HG03025 (cell line): ENCODE results near the gene NTRK3.
"Not testable (repeated sequence)": the region's sequence is repeated elsewhere in the genome, so short reads cannot be mapped to it uniquely, and the experiment has no call there.

Experiments used
- ATAC-seq: cut with Tn5 transposase; IDR thresholded peaks from one replicate; pipeline ENCODE4 v1.9.1; 2021; ENCODE audit warnings: mild to moderate bottlenecking, moderate library complexity; ENCODE audit not compliant: unreplicated experiment, low FRiP score

NTRK3 gene

DNA sequence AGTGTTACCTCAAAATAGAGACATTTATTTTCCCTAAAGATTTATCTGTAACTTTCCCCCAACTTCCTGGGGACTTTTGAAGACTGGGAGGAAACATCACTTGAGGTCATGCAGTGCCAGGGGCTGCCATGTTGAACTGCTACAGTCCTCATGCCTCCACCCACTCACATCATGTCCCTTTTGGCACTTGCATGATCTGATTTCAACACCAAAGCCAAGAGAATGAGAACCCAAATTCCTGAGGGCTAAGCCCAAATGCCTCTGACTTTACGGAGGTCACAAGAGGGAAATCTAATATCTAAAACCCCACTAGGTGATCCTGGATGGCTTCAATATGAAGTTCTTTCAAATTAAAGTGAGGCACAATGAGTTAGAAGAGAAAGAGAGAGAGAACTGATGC is 213.1 kb downstream of the NTRK3 start:
- ATAC-seq: no peak

DNA sequence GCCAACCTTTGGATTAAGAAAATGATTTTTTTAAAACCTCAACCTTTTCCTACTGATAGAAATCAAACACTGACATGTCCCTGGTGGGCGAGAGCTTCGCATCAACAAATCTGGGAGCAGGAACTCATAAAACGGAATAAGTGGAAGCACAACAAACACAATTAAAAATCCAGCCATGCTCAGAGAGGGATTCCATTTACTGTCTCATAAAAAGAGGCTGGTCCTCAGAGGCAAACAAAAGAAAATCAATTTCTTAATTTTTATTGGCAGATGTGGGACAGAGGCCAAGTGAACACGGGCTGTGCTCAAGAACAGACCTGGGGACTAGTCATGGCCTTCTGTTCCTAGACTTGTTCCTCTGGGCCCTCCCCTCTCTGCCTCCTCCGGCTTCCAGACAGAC is 214.5 kb downstream of the NTRK3 start:
- no peak for ATAC-seq

DNA sequence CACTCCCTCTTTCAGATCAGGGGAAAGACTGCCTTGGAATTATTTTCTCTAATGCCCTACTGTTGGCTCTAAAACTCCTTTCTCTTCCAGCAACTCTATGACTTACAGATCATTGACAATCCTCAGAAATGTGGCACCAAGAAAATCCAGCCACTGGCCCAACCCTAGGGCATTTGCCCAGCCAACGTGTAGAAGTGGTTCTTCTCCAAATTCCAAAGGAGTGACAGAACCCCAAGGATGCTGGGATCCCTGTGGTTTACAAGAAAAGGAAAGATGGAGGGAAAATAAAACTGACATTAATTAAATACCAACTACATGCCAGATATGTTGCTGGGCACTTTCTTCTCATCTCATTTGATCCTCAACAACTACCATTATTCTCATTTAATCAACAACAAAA is 216.0 kb downstream of the NTRK3 start:
- no peak for ATAC-seq

DNA sequence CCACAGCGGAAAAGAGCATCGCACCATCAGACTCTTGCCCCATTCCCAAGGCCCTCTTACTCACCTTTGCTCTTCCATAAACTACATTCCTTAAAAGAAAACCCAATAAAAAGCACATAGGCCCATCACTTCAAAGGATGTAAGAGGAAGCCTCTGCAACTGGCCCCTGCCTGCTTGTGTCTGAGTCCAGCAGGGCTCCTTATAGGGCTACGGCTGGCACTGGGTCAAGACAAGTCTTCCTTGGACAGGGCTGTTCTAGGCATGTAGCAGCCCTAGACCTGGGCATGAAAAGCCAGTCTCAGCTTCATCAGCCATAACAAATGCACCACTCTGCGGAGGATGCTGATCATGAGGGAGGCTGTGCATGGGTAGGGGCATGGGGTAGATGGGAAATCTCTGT is 218.3 kb downstream of the NTRK3 start:
- no peak for ATAC-seq

DNA sequence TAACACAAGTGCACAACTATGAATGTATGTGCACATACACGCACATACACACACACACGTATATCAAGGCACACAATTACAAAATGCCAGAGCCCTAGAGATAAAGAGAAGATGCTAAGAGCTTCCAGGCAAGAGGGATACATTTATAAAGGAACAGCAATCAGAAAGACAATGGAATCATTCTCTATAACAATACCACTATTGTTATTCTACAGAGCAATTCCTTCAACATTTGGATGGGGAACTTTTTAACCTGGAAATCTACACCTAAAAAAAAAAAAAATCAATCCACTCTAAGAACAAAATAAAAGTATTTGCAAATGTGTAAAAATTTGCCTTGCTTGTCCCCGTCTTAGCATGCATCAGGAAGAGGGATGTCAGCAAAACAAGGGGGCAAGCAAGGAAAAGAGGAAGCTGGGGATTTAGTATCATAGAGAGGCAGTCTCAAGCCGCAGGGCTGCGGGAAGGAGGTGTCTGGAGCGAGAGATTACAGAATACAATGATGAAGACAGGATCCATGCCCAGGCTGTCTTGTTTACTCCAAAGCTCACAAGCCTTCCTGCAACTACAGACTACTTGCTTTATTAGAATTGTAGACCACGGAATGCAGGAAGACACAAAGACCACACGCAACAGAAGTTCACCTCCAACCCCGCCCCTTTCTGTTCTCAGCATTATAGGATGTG is 220.2 kb downstream of the NTRK3 start:
- ATAC-seq: no peak

DNA sequence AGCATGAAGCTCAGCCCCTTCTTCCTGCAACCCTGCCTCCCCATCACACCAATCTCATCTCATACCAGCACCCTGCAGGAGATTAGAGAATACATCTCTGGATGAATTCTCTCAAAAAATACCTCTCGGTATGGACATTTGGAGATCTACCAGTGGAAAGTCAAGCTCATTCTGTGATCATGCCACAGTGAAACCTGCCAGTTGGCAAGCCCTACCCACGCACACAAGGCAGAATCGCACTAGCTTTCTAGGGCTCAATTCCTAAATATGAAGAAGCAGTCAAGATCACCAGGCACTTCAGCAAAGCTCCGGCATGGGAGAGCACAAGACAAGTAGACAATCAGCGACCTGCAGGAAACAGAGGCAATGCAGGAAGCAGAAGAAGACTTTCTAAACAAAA is 221.2 kb downstream of the NTRK3 start:
- no peak for ATAC-seq

DNA sequence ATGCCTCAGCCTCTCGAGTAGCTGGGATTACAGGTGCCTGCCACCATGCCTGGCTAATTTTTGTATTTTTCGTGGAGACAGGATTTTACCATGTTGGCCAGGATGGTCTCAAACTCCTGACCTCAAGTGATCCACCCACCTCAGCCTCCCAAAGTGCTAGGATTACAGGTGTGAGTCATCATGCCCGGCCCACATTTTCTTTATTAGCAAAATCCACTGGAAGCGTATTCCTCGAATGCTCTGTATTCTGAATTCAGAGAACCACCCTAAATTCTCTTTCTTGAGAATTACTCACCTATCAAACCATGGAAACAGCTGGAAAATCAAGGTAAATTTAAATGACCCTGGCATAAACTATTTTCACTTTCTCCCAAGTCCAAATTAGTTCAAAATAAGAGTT is 223.1 kb downstream of the NTRK3 start:
- not testable (repeated sequence) for ATAC-seq

DNA sequence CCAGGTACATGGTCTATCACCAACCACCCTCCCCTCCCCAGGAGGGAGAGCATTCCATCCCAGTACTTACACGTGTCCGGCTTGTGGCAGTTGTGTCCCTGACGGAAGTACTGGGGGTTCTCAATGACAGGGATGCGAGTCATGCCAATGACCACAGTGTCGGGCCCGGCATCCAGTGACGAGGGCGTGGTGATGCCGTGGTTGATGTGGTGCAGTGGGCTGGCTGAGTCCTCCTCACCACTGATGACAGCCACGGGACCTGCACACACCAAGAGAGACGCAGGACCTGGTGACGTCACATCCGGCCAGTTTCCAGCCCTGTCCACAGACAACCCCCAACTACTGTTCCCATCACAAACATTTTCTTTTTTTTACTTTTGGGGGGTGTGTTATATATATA is 223.8 kb downstream of the NTRK3 start:
- no peak for ATAC-seq

DNA sequence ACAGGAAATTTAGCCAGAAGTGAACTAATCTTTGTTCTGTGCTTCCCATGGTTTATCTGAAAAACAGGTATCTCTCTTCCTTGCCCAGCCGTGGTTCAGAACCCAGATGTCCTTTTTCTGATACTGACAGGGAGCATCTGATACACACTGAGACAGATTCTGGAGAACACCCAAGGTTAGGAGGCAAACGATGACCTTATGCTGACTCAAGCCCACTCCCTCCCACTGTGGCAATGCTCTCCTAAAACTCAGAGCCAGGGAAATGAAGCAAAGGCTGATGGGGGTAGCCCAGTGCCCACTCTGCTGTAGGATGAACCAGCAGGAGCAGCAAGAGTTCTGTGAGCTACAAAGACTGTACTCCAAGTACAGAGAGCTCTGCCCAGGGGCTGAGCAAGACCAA is 225.1 kb downstream of the NTRK3 start:
- no peak for ATAC-seq

DNA sequence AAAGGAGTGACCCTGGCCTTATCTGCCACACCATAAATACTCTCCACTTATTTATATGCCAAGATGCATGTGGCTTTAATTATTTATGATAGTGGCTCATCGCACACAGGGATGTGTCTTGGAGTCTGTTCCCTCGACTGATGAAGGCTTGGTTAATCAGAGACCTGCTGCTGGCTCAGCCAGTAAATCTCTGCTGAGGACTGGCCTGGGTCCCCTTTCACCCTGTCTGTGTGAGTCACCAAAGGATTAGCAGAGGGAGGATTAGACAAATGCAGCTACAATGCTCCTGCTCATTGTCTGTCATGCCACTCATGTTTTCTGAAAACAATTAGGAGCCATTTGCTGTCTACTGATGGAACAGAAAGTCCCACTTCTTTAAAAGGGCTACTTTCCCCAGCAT is 226.8 kb downstream of the NTRK3 start:
- no peak for ATAC-seq

DNA sequence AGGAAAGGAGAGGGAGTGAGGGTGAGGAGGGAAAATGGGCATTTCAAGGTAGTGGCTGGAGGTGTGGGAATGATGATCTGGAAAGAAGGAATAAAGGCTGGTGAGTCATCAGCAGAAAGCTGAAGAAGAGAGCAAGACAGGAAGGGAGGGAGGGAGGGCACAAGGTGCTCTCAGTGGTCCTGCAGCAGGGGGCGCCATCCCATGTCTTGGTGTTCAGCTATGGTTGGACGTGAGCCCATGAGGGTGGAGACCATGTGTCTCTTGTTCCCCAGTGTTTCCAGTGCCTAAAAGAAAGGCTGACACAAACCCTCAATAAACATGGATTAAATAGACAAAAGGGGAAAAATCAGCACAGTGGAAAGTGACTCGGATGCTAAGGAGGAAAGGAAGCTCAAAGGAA is 228.5 kb downstream of the NTRK3 start:
- ATAC-seq: no peak

DNA sequence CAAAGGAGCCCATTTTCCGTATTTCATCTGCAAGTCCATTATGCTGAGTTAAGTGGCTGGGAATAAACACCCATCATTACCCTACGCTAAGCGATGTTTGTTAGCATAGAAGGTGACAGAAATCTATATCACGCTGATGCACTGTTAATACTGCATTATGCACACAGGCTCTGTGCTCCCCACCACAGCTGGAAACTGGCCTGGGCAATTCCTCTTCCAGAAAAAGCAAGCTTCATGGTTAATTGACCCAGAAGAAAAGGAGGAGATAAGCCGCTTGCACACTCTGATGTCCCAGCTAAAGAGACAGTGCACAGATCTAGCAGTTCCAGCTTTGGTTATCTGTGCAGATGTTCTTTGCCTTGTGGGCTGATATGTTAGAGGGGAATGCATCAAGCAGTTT is 232.6 kb downstream of the NTRK3 start:
- ATAC-seq: no peak

DNA sequence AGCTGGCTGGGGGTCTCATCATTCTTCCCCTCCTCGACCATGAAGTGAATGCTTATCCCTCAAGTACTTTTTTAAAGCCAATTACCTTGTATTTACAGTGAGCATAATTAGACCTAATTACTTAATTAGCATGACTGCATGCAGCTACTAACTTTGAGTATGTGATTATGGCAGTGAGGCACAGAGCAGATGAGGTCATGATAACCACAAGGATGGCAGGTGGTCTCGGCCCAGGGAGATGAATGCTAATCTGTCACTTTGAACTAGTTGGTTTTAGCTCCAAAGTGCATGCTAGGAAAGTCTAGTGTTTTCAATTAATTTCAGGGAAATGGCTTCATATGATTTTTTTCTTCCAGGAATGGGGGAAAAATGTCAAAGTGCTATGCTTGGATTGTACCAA is 233.8 kb downstream of the NTRK3 start:
- no peak for ATAC-seq

DNA sequence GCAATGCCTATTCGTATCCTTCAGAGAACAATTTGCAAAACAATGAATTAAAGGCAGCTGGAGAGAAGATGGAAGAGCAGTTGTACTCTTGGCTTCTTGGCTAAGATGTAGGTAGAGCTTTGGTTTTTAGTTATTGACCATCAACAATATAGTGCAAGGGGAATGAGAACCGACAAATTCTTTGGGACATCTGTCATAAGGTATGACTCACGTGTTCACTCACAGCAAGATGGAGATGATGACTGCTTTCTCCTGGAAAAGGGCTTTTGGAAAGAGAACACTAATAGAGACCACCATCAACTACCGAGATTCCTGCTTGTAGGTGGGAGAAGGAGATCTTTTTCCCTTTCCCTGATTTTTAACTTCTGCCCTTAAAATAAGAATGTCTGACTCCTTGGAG is 234.9 kb downstream of the NTRK3 start:
- ATAC-seq: no peak

DNA sequence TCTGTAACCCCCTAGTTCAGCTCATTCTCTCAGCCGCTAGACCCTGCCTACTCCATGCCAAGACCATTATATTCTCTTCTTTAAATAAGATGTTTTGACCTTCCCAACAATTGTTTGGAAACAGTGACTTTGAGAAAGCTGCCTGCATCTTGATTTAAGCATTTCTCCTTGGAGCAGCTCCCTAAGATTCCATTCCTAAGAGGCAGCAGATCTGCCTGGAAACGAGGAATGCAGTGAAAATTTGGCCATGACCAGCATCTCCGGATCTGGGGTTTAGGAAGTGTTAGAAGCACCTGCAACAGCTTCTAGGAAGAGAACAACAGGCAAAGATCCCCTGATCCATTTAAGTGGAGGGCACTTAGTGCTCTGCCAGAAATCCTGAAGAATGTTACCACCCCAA is 235.7 kb downstream of the NTRK3 start:
- no peak for ATAC-seq

DNA sequence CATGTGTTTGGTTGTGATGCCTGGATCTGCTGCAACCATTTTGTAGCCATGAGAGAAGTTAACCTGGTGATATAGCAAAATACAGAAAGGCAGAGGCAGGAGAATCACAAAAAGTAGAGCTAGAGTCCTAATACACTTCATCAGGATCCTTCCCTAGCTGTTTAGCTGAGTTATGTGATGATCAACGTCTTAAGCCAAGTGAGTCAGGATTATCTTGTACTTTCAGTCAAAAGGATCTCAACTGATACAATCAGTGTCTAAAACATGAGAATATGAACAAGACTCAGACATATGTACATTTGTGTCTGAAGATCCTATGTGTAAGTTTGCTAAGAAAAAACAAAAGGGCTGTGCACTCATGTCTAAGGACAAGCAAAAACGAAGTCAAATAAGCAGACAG is 236.9 kb downstream of the NTRK3 start:
- no peak for ATAC-seq

DNA sequence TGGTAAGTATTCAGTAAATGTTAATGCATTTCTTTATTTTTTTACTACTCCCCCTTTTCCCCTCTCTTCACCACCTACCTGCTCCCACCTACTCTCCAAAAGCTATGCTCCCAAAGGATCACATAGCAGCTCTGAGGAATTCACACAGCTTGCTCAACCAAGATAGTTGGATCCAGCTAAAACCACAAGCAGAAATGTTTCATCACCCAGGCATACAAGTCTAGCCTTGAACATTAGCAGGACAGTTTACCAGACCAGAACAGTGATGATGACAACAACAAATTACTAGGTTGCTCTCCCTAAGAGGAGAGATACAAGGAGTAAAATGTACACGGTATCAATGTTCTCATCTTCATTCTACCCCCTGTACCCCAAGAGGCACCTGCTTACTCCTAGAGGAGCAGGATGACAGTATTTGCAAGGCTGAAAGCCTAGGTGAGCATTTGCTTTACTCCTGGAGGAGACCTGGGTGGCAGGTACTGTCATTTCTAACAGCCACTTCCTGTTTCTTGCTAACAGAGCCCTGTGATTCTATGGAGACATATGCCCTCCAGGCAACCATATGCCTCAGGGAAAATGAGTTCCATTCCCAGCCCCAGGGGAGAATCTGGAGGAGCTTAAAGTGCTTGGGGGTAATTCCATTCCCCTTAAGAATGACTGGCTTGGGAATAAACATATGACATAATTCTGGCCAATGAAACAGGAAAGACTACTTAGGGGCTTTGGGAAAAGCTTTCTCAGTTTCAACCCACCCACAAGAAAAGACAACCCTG is 237.5 kb downstream of the NTRK3 start:
- no peak for ATAC-seq

DNA sequence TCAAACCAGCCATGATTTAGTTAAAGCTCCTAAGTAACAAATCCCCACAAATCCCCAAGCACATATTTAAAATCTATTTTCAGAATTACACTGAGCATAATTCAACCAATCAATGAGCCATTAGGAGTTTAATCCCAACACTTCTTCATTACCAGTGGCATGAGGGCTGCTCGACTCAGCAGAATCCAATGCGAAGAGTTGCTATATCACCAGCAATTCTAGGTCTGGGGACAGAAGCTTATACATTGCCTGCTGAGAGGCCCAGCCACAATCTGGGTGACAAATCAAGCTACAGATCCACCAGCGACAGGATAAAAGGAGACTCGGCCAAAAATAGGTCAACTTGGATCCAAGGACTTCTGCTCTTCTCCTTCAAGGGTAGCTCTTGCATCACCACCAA is 238.8 kb downstream of the NTRK3 start:
- ATAC-seq: no peak

DNA sequence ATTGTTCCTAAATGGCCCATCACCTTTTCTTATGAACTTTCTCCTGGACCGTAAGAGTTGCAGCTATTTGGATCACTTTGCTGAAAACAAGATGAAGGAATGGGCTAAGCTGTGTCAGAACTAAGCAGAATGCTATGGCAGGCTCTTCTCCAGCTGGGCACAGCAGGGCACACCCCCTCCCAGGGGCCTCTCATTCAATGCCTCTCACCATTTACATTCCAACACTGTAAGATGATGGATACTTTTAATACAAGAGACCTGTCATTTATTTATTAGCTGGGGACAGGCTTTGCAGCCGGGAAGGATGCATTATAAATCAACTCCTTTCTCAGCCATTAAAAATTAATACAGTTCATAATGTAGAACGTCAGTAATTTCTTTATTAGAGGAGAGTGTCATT is 240.1 kb downstream of the NTRK3 start:
- ATAC-seq: no peak

DNA sequence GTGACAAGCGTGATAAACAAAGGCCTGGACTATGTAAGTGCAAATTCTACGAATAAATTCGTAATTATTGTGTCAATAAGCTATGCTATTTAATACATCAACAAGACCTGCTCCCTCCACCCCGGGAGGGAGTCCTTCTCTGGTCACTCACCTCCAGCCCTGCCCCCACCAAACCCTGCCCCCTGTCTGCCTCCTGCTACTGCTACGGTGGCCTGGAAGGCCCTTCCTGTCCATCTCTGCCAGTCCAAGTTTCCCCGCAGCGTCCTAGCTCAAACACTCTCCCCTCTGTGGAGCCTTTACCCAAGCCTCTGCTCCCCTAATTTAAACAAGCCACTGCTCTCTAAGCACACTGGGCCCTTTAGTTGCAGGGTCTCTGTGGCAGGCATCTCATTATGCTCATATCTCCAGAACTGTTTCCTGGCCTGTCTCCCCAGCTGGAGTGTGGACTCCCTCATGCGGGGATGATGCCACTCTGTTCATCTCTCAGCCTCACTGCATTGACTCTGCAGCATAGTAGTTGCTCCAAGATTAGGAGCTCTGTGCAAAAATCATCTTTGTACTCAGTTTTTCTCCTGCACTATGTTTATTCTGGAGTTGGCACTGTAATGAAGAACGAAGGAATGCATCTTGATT is 241.2 kb downstream of the NTRK3 start:
- ATAC-seq: no peak

DNA sequence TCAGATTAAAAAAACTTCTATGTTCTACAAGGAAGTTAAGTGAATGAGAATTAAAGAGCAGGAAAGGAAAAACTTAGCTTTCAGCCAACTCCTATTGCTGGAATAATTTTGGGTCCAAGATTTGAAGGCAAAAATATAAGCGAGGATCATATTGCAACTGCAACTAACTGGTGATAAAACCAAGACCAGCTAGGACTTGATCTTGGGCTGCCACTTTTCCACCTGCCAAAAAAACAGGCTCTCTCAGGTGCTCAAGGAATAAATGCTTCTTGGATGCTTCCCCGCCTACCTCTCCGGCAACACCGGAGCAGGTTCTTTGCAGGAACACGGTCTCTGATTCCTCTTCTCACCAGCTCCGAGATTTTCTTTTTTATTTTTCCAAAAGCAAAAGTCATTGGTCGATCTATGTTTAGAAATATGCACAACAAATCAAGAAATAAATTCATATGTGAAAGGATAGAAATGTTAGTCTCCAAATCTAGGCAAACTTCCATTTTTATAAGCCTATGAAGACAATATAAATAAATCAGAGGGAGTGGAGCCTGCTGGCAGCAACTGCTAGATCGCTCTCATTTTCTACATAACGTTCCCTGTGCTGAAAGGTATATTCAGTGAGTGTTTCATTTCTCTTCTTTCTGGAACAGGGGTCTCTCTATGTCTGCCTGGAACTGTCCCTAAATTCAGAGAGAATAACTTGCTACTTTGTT is 241.9 kb downstream of the NTRK3 start:
- no peak for ATAC-seq
